ENCODE results near the gene EPS8L3. TPM values are rescaled to one million over a fixed set of nuclear protein-coding genes. Genes with fewer than 3 reads are reported as not detected.
A peak's percentile ranks its signal among the peaks of the same experiment; 100 is the strongest.

Gene EPS8L3
- total RNA-seq, 4 donors from 2014 or later, result 0.19 TPM; not detected in 3

- Histone ChIP-seq H3K9me3 (no peaks in the 10 kb centered on the region), H3K4me3 (no peak overlapping the region), H3K4me1 (peaks cover 24 to 56% (median 48%) of the 10 kb centered on the region in 3 donors), H3K27me3 (no peaks in the 10 kb centered on the region), H3K27ac (peak overlapping the region; percentile 71 to 85 (median 76)), H3K36me3 (no peaks in the 10 kb centered on the region)
- 48 to 55% methylated on average over 5 of the region's 5 CpGs for WGBS, 2 donors
- intact Hi-C loops (cut with DNase I), result no loop called here
- DNase-seq, result no peak
- TF ChIP-seq CTCF (IDR thresholded peaks at IDR 0.05), result no peak
- no peak for TF ChIP-seq POLR2A (IDR thresholded peaks at IDR 0.05)
Measured at GRCh38 chr1:109717729-109718128, 46.0 kb downstream of the EPS8L3 start.

GRCh38 chr1:109716570-109717090 is 47.1 kb downstream of the EPS8L3 start:
- Histone ChIP-seq H3K4me3 (no peak overlapping the region), H3K27me3 (no peaks in the 10 kb centered on the region), H3K27ac (peak overlapping the region; percentile 71 to 85 (median 76)), H3K9me3 (no peaks in the 10 kb centered on the region), H3K4me1 (peaks cover 24 to 56% (median 48%) of the 10 kb centered on the region in 3 donors), H3K36me3 (no peaks in the 10 kb centered on the region)
- no peak for DNase-seq
- WGBS, 2 donors, result 34 to 52% methylated on average over 3 of the region's 3 CpGs
- TF ChIP-seq POLR2A (IDR thresholded peaks at IDR 0.05) (no peak), CTCF (IDR thresholded peaks at IDR 0.05) (no peak)
- intact Hi-C loops (cut with DNase I), result no loop called here

GRCh38 chr1:109716121-109716520 is 47.6 kb downstream of the EPS8L3 start:
- Histone ChIP-seq H3K27me3 (no peaks in the 10 kb centered on the region), H3K4me3 (no peak overlapping the region), H3K9me3 (no peaks in the 10 kb centered on the region), H3K36me3 (no peaks in the 10 kb centered on the region), H3K27ac (peak overlapping the region; percentile 71 to 85 (median 76)), H3K4me1 (peaks cover 24 to 56% (median 48%) of the 10 kb centered on the region in 3 donors)
- no peak for DNase-seq
- intact Hi-C loops (cut with DNase I), result no loop called here
- TF ChIP-seq CTCF (IDR thresholded peaks at IDR 0.05) (no peak), POLR2A (IDR thresholded peaks at IDR 0.05) (no peak)
- 40 to 60% methylated on average over 1 of the region's 3 CpGs for WGBS, 2 donors

- TF ChIP-seq POLR2A (IDR thresholded peaks at IDR 0.05) (no peak), CTCF (IDR thresholded peaks at IDR 0.05) (no peak)
- no peak for DNase-seq
- H3K36me3 ChIP-seq, result no peaks in the 10 kb centered on the region
- peak overlapping the region in 2 of 4 donors; percentile 77 to 85 for H3K27ac ChIP-seq
- WGBS, 2 donors, result 84 to 90% methylated on average over 11 to 12 of the region's 12 CpGs
- intact Hi-C loops (cut with DNase I), result no loop called here
- H3K9me3 ChIP-seq, result no peaks in the 10 kb centered on the region
- H3K4me3 ChIP-seq, result no peak overlapping the region
- H3K27me3 ChIP-seq, result no peaks in the 10 kb centered on the region
- H3K4me1 ChIP-seq, result peaks cover 24 to 54% (median 48%) of the 10 kb centered on the region in 3 donors
Measured at GRCh38 chr1:109714661-109715372, 48.9 kb downstream of the EPS8L3 start.

GRCh38 chr1:109713636-109714035 is 50.1 kb downstream of the EPS8L3 start:
- Histone ChIP-seq H3K9me3 (peaks cover 0 to 8% (median 0%) of the 10 kb centered on the region in 3 donors), H3K4me3 (no peak overlapping the region), H3K36me3 (no peaks in the 10 kb centered on the region), H3K4me1 (peaks cover 21 to 42% (median 37%) of the 10 kb centered on the region in 3 donors), H3K27ac (no peak overlapping the region), H3K27me3 (no peaks in the 10 kb centered on the region)
- 78 to 91% methylated on average over 5 of the region's 5 CpGs for WGBS, 2 donors
- intact Hi-C loops (cut with DNase I), result no loop called here
- TF ChIP-seq POLR2A (IDR thresholded peaks at IDR 0.05) (no peak), CTCF (IDR thresholded peaks at IDR 0.05) (no peak)
- DNase-seq, result no peak

Measured in esophagus squamous epithelium (tissue), 5 donors.